ENCODE results near the gene SORCS2. TPM values are rescaled to one million over a fixed set of nuclear protein-coding genes. Genes with fewer than 3 reads are reported as not detected.
"Not testable (repeated sequence)": the region's sequence is repeated elsewhere in the genome, so short reads cannot be mapped to it uniquely, and the experiment has no call there.

The SORCS2 gene
- total RNA-seq, 2 donors from 2014 or later: 0.05 to 0.07 TPM

DNA sequence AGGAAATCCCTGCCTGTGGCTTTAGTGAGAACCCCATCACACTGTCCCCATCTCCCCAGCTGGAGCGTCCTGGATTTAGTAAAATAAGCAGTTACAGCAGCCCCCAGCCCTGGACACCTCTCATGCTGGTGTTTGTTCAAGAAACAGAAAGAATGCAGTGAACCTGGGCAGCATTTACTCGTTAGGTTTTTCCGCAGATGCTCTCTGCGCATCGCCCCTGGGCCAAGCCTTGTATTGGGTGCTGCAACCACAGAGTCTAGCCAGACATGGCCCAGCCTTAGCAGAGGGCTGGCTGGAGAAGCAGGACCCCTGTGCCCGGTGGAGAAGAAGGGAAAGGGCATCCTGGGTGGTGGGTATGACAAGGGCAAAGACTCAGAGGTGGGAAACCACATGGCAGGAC, 378.7 kb downstream of the SORCS2 start:
- DNase-seq: no peak
- H3K4me3 Mint-ChIP-seq: no peak overlapping the region
- no peaks in the 10 kb centered on the region for H3K4me1 Mint-ChIP-seq (ENCODE audit: low read depth)
- H3K9me3 Mint-ChIP-seq: peaks cover 5% of the 10 kb centered on the region in 2 donors
- peaks cover 5% of the 10 kb centered on the region in 2 donors for H3K36me3 Mint-ChIP-seq (ENCODE audit: insufficient read depth in 2 of 2)
- no peak overlapping the region for H3K27ac Mint-ChIP-seq
- no peaks in the 10 kb centered on the region for H3K27me3 Mint-ChIP-seq (ENCODE audit: low read depth)
- ATAC-seq (replicated peaks in 1 of 2): no peak

DNA sequence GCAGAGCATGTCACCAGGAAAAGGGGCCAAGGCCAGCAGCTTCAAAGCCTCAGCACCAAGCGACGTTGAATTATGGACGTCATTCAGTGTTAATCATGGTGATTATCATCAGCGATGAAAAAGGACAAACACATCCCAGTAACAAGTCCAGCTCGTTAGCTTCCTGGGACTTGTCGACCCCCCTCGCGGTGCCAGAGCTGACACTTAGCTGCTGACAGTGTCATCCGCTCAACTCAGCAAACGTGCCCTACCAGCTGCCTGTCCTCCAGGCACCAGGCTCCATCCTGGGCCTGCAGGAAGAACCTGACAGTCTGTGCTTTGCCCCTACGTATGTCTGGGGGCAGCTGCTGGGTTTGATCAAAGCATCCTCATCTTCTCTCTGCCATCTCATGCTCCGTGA, 379.4 kb downstream of the SORCS2 start:
- H3K36me3 Mint-ChIP-seq (ENCODE audit: insufficient read depth in 2 of 2): peaks cover 10% of the 10 kb centered on the region in 2 donors
- H3K4me3 Mint-ChIP-seq: no peak overlapping the region
- DNase-seq (no peak), ATAC-seq (replicated peaks in 1 of 2) (no peak)
- H3K27ac Mint-ChIP-seq: no peak overlapping the region
- no peaks in the 10 kb centered on the region for H3K27me3 Mint-ChIP-seq (ENCODE audit: low read depth)
- peaks cover 10% of the 10 kb centered on the region in 2 donors for H3K9me3 Mint-ChIP-seq
- H3K4me1 Mint-ChIP-seq (ENCODE audit: low read depth): no peaks in the 10 kb centered on the region

DNA sequence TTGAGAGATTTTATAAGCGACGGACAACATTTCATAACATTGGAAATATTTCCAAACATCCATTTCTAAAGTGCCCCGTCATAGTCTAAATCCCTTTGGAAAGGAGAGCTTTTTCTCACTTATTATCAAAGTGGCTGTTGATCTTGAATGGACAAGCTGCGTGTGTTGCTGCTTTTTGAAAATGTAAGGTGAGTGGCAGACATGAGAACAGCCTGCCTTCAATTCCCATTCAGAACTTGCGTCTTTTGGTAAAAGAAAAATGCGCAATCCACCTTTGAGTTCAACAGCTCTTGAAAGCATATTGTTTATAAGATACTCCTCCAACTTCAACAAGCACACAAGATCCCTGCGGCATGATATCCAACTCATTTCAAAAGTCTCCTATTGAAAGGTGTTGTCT, 380.6 kb downstream of the SORCS2 start:
- Mint-ChIP-seq H3K36me3 (ENCODE audit: insufficient read depth in 2 of 2) (peaks cover 10 to 19% of the 10 kb centered on the region in 2 donors), H3K27me3 (ENCODE audit: low read depth) (no peaks in the 10 kb centered on the region), H3K9me3 (peaks cover 15 to 22% of the 10 kb centered on the region in 2 donors), H3K27ac (no peak overlapping the region), H3K4me3 (no peak overlapping the region), H3K4me1 (ENCODE audit: low read depth) (no peaks in the 10 kb centered on the region)
- no peak for ATAC-seq (replicated peaks in 1 of 2)
- no peak for DNase-seq

DNA sequence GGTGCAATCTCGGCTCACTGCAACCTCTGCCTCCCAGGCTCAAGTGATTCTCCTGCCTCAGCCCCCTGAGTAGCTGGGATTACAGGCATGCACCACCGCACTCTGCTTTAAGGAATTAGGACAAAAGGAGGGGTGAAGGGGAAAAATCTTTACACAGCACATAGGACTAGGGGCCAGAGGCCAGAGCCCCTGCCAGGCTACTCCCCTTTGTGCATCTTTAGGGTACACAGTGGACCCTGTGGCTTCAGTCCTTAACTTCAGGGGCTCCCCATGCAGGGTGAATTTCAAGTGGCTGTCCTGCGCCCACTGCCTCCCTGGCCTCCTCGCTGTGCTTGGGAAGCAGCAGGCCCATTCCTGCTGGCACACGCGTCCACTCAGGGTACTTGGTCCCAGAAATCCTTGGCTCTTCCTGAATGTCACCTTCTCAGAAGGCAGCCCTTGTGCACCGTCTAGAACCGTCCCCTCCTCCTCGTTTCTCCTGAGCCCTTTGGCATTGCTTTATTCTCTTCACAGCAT, 381.3 kb downstream of the SORCS2 start:
- no peak overlapping the region for H3K4me3 Mint-ChIP-seq
- no peak for ATAC-seq (replicated peaks in 1 of 2)
- H3K9me3 Mint-ChIP-seq: peaks cover 15 to 27% of the 10 kb centered on the region in 2 donors
- H3K27ac Mint-ChIP-seq: no peak overlapping the region
- no peaks in the 10 kb centered on the region for H3K4me1 Mint-ChIP-seq (ENCODE audit: low read depth)
- DNase-seq: no peak
- H3K36me3 Mint-ChIP-seq (ENCODE audit: insufficient read depth in 2 of 2): peaks cover 10 to 19% of the 10 kb centered on the region in 2 donors
- H3K27me3 Mint-ChIP-seq (ENCODE audit: low read depth): no peaks in the 10 kb centered on the region

DNA sequence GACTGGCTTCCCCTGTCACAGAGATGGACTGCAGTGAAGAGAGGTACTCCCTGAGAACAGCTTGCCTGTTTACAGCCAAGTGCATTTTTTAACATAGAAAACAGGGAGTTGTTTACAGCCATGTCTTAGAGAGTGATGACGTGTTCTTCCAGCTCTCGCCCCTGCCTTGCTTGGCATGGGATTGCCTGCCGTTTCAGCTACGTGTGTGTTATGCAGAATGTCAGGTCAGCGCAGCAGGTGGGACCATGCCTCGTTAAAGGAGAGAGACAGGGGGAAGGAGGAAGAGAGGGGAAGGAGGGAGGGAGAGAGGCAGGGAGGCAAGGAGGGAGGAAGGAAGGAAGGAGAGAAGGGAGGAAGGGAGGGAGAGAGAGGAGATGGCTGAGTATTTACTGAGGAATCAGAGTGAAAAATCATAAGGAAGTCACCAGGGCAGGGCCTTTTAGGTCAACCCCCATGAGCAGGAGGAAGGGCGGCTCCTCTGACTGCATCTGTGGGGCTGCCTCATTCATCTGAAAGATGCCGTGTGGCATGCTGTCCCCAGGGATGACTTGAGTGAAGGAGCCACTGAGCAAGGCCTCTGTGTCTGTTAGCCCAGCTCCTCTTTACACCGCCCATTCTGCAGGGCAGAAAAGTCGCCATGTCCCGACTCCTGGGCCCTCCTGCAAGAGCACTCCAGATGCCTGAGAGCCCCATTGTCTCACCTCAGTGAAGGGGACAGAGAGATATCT, 382.1 kb downstream of the SORCS2 start:
- ATAC-seq (replicated peaks in 1 of 2): no peak

DNA sequence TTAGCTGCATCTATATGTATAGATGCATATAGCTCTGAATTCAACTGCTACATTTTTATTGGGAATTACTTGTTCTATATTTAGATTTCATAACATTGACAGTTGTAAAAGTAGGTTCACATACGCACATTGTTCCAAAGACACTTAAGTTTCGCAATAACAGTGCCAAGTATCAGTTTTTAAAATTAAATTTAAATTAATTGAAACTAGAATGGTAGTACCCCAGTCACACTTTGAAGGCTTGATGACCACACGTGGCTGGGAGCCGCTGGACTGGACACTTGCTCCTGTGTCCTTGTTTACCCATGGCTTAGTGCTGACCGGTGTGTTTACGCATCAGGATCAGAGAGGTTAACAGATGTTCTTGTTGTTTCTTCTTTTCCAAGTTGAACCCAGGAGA, 383.1 kb downstream of the SORCS2 start:
- Mint-ChIP-seq H3K9me3 (peaks cover 20 to 35% of the 10 kb centered on the region in 2 donors), H3K27me3 (ENCODE audit: low read depth) (no peaks in the 10 kb centered on the region), H3K36me3 (ENCODE audit: insufficient read depth in 2 of 2) (peaks cover 10 to 26% of the 10 kb centered on the region in 2 donors), H3K4me1 (ENCODE audit: low read depth) (no peaks in the 10 kb centered on the region), H3K27ac (no peak overlapping the region), H3K4me3 (no peak overlapping the region)
- no peak for DNase-seq
- ATAC-seq (replicated peaks in 1 of 2): no peak

More for the DNA sequence above, 382.1 kb downstream of the SORCS2 start:
- no peak overlapping the region for H3K27ac Mint-ChIP-seq
- H3K36me3 Mint-ChIP-seq (ENCODE audit: insufficient read depth in 2 of 2): peaks cover 10 to 23% of the 10 kb centered on the region in 2 donors
- no peaks in the 10 kb centered on the region for H3K4me1 Mint-ChIP-seq (ENCODE audit: low read depth)
- H3K9me3 Mint-ChIP-seq: peaks cover 17 to 32% of the 10 kb centered on the region in 2 donors
- H3K4me3 Mint-ChIP-seq: no peak overlapping the region
- DNase-seq: no peak
- H3K27me3 Mint-ChIP-seq (ENCODE audit: low read depth): no peaks in the 10 kb centered on the region

DNA sequence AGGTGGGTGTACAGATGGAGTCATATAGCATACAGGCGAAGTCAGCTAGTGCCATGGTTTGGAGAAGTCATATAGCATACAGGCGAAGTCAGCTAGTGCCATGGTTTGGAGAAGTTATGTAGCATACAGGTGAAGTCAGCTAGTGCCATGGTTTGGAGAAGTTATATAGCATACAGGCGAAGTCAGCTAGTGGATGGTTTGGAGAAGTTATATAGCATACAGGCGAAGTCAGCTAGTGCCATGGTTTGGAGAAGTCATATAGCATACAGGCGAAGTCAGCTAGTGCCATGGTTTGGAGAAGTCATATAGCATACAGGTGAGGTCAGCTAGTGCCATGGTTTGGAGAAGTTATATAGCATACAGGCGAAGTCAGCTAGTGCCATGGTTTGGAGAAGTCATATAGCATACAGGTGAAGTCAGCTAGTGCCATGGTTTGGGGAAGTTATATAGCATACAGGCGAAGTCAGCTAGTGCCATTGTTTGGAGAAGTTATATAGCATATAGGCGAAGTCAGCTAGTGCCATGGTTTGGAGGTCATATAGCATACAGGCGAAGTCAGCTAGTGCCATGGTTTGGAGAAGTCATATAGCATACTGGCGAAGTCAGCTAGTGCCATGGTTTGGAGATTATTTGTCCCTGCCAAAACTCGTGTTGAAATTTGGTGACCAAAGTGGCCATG, 385.2 kb downstream of the SORCS2 start:
- Mint-ChIP-seq H3K36me3 (ENCODE audit: insufficient read depth in 2 of 2) (peaks cover 10 to 26% of the 10 kb centered on the region in 2 donors), H3K9me3 (peaks cover 20 to 35% of the 10 kb centered on the region in 2 donors)
- H3K4me1 Mint-ChIP-seq (ENCODE audit: low read depth); DNase-seq; H3K27me3 Mint-ChIP-seq (ENCODE audit: low read depth); H3K27ac Mint-ChIP-seq; H3K4me3 Mint-ChIP-seq; ATAC-seq (replicated peaks in 1 of 2): not testable (repeated sequence)

DNA sequence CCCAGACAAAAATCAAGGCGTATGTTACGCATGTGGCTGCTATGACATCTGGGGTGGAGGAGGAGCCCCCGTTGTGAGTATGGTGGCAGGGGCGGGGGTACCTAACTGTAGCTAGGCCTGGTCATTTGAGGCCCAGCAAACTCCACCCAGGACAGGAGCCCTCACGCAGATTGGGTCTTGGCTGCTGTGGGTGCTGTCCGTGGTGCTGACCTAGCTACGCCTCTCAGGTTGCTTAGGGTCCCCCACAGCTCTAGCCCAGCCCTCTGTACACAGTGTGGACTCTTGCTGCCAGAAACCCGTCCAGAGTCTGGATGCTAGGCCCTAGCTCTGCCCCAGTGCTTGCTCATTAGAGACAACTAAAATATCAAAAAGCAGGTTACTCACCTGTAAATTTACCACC, 389.1 kb downstream of the SORCS2 start:
- Mint-ChIP-seq H3K9me3 (peaks cover 14 to 27% of the 10 kb centered on the region in 2 donors), H3K27me3 (ENCODE audit: low read depth) (no peaks in the 10 kb centered on the region), H3K4me1 (ENCODE audit: low read depth) (no peaks in the 10 kb centered on the region), H3K4me3 (no peak overlapping the region), H3K36me3 (ENCODE audit: insufficient read depth in 2 of 2) (peaks cover under 1 to 17% of the 10 kb centered on the region in 2 donors), H3K27ac (no peak overlapping the region)
- ATAC-seq (replicated peaks in 1 of 2) (no peak), DNase-seq (peak in 1 of 2 donors; percentile 8)

DNA sequence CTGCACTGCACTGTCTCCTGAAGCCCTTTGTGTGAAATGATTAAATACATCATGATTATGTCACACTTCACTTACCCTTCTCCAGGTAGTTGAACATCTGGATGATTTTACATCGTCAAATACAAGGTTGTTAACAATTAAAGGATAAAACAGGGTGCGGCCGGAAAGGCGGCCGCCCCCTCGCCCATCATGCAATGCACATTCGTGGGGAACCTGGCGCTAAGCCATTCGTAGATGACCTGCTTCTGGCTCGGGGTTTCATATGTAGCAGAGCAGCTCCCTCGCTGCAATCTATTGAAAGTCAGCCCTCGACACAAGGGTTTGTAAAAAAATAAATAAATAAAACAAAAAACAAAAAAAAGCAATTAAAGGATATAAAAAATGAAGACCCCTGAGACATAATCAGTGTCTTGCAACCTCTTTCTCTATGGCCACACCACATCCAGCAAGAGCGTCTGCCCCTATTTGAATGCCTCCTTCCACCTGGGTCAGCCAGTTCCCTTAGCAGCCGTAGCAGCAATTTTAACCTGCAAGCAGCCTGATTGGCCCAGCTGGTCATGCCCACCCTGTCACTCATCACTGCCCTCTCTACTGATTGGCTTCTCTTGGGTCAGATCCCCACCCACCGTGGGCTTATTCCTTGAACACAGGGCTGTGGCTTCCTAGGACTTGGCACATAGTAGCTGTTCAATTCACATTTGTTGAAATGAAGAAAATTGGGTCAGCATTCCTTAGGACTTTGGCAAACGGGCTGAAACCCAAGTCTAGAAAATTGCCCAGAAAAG, 390.2 kb downstream of the SORCS2 start:
- peaks cover 13 to 18% of the 10 kb centered on the region in 2 donors for H3K9me3 Mint-ChIP-seq
- H3K4me3 Mint-ChIP-seq: no peak overlapping the region
- peaks cover 2 to 9% of the 10 kb centered on the region in 2 donors for H3K36me3 Mint-ChIP-seq (ENCODE audit: insufficient read depth in 2 of 2)
- ATAC-seq (replicated peaks in 1 of 2) (no peak), DNase-seq (no peak)
- no peaks in the 10 kb centered on the region for H3K27me3 Mint-ChIP-seq (ENCODE audit: low read depth)
- no peak overlapping the region for H3K27ac Mint-ChIP-seq
- no peaks in the 10 kb centered on the region for H3K4me1 Mint-ChIP-seq (ENCODE audit: low read depth)

DNA sequence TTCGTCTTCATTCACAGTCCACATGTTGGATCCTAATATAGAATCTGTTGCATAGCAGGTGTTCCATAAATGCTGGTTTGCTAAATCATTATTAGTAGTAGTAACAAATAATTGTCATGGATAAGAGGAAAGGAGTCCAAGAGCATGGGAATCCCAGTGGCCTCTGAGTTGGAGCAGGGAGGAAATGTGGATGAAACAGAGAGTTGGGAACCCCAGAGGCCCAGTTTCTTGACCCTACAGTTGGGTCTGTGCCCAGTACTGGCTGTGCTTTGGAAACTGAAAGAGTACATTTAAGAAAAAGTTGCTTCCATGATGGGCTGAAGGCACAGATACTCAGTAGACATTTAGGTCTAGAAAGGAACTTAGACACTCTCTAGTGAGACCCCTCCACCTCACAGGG, 391.8 kb downstream of the SORCS2 start:
- H3K4me3 Mint-ChIP-seq: no peak overlapping the region
- no peaks in the 10 kb centered on the region for H3K4me1 Mint-ChIP-seq (ENCODE audit: low read depth)
- ATAC-seq (replicated peaks in 1 of 2) (no peak), DNase-seq (no peak)
- H3K9me3 Mint-ChIP-seq: peaks cover 5 to 15% of the 10 kb centered on the region in 2 donors
- H3K36me3 Mint-ChIP-seq (ENCODE audit: insufficient read depth in 2 of 2): peaks cover 2 to 4% of the 10 kb centered on the region in 2 donors
- no peaks in the 10 kb centered on the region for H3K27me3 Mint-ChIP-seq (ENCODE audit: low read depth)
- H3K27ac Mint-ChIP-seq: no peak overlapping the region

DNA sequence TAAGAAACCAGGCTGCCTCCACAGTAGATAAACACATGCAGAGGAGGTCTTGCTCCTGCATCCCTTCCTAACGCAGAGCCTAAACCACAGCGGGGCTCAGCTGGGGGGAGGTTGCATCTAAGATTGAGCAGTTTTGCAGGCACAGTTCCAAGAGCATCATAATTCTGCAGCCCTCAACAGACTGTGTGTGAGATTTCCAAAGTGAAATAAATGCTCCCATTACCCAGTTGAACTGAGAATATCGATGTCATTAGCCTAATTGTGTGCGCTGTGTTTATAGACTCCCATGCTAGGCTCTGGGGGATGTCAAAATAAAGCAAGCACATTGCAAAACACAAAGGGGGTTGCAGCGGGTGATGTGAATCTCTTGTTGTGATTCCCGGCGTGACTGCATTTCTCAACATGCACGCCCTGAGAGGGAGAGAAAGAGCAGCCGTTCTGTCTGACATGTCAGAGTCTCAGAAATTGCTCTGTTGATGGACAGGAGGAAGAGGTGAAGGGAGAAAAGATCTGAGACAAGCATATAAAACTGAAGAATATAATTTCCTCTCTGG, 392.3 kb downstream of the SORCS2 start:
- Mint-ChIP-seq H3K27ac (no peak overlapping the region), H3K9me3 (peaks cover 2 to 11% of the 10 kb centered on the region in 2 donors), H3K4me3 (no peak overlapping the region), H3K36me3 (ENCODE audit: insufficient read depth in 2 of 2) (peaks cover under 1 to 2% of the 10 kb centered on the region in 2 donors), H3K27me3 (ENCODE audit: low read depth) (no peaks in the 10 kb centered on the region), H3K4me1 (ENCODE audit: low read depth) (no peaks in the 10 kb centered on the region)
- no peak for DNase-seq
- ATAC-seq (replicated peaks in 1 of 2): no peak

DNA sequence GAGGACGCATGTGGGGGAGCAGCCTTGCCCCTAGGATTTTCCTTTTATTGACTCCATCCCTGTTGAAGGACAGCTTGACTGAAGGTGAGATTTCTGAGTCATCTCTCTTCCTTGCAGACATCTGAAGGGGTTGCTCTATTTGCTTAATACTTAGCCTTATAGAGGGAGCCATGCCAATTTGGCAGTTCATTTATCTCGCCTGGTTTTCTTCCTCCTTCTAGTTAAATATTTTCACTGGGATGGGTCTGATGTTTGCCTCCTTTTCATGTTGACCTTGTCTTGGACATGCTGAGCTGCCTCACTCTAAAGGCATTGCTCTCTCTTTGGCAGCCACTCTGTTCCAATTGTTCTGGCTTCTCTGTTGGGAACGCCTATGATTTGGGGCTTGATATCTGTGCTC, 393.4 kb downstream of the SORCS2 start:
- H3K27me3 Mint-ChIP-seq (ENCODE audit: low read depth): no peaks in the 10 kb centered on the region
- no peak overlapping the region for H3K27ac Mint-ChIP-seq
- H3K36me3 Mint-ChIP-seq (ENCODE audit: insufficient read depth in 2 of 2): peaks cover 0 to 2% of the 10 kb centered on the region in 2 donors
- DNase-seq: no peak
- ATAC-seq (replicated peaks in 1 of 2): no peak
- H3K4me1 Mint-ChIP-seq (ENCODE audit: low read depth): no peaks in the 10 kb centered on the region
- peaks cover 0 to 10% of the 10 kb centered on the region in 2 donors for H3K9me3 Mint-ChIP-seq
- no peak overlapping the region for H3K4me3 Mint-ChIP-seq

Measured in activated T-cell treated with anti-CD3 and anti-CD28 coated beads, Interleukin-2, amount 50 U/mL, for 72 hours (primary cell).